ENCODE results near the gene GIT2.

GIT2 gene

GRCh38 chr12:109946913-109947312 is 49.3 kb downstream of the GIT2 start:
- FAIRE-seq, result no peak
- no peak for DNase-seq (ENCODE audit: insufficient read length, low spot score)
- TF ChIP-seq CTCF (IDR thresholded peaks at IDR 0.05; ENCODE audit: insufficient read depth, missing control alignments), result no peak

- DNase-seq (ENCODE audit: insufficient read length, low spot score) (no peak), FAIRE-seq (no peak)
- no peak for TF ChIP-seq CTCF (IDR thresholded peaks at IDR 0.05; ENCODE audit: insufficient read depth, missing control alignments)
Observed at GRCh38 chr12:109946505-109946904, 49.7 kb downstream of the GIT2 start.

GRCh38 chr12:109944561-109945359 is 51.4 kb downstream of the GIT2 start:
- no peak for TF ChIP-seq CTCF (IDR thresholded peaks at IDR 0.05; ENCODE audit: insufficient read depth, missing control alignments)
- FAIRE-seq (no peak), DNase-seq (ENCODE audit: insufficient read length, low spot score) (no peak)

- no peak for TF ChIP-seq CTCF (IDR thresholded peaks at IDR 0.05; ENCODE audit: insufficient read depth, missing control alignments)
- DNase-seq (ENCODE audit: insufficient read length, low spot score), result no peak
- FAIRE-seq, result no peak
Observed at GRCh38 chr12:109943811-109944210, 52.4 kb downstream of the GIT2 start.

GRCh38 chr12:109940339-109940923 is 55.7 kb downstream of the GIT2 start:
- DNase-seq (ENCODE audit: insufficient read length, low spot score) (no peak), FAIRE-seq (no peak)
- no peak for TF ChIP-seq CTCF (IDR thresholded peaks at IDR 0.05; ENCODE audit: insufficient read depth, missing control alignments)

GRCh38 chr12:109939504-109939903 is 56.7 kb downstream of the GIT2 start:
- no peak for TF ChIP-seq CTCF (IDR thresholded peaks at IDR 0.05; ENCODE audit: insufficient read depth, missing control alignments)
- no peak for DNase-seq (ENCODE audit: insufficient read length, low spot score)
- FAIRE-seq, result no peak

- no peak for DNase-seq (ENCODE audit: insufficient read length, low spot score)
- FAIRE-seq, result no peak
Observed at GRCh38 chr12:109938947-109939346, 57.2 kb downstream of the GIT2 start.

More at GRCh38 chr12:109938947-109939346, 57.2 kb downstream of the GIT2 start:
- TF ChIP-seq CTCF (IDR thresholded peaks at IDR 0.05; ENCODE audit: insufficient read depth, missing control alignments), result no peak

Data from D721Med (cell line).